AML-193 (cell line): ENCODE measurements around the gene CALHM3.

ENCODE experiments used
- DNase-seq, 2 experiments: peaks; one replicate each; lab custom pipeline; 2025; lab: John Stamatoyannopoulos, UW

CALHM3 gene

GRCh38 chr10:103450201-103450695 is 28.8 kb downstream of the CALHM3 start:
- DNase-seq, result no peak

GRCh38 chr10:103449208-103450144 is 29.6 kb downstream of the CALHM3 start:
- no peak for DNase-seq

DNA sequence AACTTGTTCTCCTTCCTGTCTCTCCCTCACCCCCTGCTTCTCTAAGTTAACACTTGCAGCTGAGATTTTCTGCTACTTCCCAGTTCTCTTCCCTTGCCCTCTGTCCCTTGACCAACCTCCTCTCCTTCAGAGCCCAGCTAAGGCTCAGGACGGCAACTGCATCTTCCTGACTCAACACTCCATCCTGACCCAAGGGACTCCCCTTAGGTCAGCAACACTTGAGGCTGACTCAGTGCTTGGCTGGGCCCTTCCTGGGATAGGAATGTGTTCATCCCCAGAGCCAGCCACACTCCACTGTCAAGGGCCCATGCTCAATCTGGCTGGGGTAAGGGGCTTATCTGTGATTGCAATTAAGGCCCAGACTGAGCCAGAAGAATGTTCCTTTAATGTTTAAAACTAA is 30.3 kb downstream of the CALHM3 start:
- DNase-seq, result no peak

GRCh38 chr10:103447187-103447586 is 31.9 kb downstream of the CALHM3 start:
- DNase-seq, result no peak

- no peak for DNase-seq
These were observed 33.1 kb downstream of the CALHM3 start for GRCh38 chr10:103445767-103446567.

GRCh38 chr10:103445366-103445765 is 33.7 kb downstream of the CALHM3 start:
- no peak for DNase-seq

DNA sequence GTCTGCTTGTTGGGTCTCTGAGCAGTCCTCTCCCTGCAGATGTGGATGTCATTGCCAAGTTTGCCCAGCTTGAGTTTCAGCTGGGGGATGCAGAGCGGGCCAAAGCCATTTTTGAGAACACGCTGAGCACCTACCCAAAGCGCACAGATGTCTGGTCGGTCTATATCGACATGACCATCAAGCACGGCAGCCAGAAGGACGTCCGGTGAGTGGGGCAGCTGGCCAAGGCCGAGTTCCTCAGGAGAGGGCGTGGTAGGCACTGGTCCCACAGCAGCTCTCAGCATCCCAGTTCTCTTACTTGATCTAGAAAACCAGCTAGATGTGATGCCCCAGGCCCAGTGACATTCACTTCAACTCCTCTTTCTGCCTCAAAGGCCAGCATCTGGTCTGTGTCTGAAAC is 34.6 kb downstream of the CALHM3 start:
- DNase-seq, result no peak

DNA sequence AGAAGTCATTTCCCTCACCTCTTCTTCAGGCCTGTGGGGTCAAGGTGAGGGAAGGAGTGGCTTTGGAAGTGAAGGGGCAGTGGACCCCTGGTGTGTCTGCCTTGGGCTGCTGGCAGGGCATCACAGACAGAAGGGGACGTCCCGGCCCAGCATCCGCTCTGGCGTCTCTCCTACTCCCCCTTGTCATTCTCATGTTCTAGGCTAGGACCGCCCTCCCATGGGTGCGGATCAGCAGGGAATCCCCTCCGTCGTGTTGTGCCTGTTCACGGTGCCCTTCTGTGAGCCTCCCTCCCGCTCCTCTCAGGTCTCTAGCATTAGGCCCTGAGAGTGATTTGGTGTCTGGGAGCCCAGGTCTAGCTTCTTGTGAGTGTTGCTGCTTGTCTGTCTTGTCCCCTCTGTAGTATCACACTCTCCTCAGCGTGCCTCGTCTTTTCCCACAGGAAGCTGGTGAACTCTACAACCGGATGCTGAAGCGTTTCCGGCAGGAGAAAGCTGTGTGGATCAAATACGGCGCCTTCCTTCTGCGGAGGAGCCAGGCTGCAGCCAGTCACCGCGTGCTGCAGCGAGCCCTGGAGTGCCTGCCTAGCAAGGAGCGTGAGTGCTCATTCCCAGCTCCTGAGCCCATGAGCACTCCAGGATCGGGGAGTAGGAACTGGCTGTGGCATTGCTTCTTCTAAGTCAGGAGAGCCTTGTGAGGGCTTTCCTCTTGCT is 35.4 kb downstream of the CALHM3 start:
- DNase-seq, result no peak

DNA sequence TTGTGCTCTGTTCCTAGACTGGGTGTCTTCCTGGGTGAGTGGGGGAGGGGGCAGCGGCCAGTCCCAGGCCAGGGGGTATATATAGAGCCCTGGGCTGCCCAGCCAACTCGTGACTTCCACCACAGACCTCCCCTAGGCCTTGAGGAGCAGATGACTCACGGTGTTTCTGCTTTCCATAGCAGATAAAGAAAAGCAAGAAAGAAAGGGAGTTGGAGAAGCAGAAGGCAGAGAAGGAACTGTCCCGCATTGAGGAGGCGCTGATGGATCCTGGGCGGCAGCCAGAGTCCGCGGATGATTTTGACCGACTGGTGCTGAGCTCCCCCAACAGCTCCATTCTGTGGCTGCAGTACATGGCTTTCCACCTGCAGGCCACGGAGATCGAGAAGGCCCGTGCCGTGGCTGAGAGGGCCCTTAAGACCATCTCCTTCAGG is 37.0 kb downstream of the CALHM3 start:
- no peak for DNase-seq

GRCh38 chr10:103441611-103442010 is 37.4 kb downstream of the CALHM3 start:
- no peak for DNase-seq

GRCh38 chr10:103441206-103441605 is 37.8 kb downstream of the CALHM3 start:
- no peak for DNase-seq

- DNase-seq, result no peak
These were observed 38.6 kb downstream of the CALHM3 start for GRCh38 chr10:103440416-103440815.

DNA sequence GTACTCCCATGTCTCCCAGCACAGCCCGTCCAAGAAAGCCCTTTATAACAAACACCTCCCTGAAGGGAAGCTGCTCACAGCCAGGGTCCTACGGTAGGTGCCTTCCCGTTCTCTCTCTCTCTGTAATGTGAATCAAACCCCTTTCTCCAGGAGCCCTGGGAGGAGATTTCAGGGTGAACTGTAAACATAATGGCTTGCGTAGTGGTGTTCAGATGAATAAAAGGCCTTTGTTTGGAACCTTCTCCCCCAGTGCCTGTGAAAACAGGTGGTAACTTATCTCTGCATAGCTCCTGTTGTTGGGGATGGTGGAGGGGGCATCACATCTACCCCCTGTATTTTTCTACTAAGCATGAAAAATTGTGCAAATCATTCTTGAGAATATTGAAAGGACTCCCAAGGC is 39.3 kb downstream of the CALHM3 start:
- DNase-seq, result no peak

GRCh38 chr10:103433858-103434257 is 45.2 kb downstream of the CALHM3 start:
- no peak for DNase-seq

DNA sequence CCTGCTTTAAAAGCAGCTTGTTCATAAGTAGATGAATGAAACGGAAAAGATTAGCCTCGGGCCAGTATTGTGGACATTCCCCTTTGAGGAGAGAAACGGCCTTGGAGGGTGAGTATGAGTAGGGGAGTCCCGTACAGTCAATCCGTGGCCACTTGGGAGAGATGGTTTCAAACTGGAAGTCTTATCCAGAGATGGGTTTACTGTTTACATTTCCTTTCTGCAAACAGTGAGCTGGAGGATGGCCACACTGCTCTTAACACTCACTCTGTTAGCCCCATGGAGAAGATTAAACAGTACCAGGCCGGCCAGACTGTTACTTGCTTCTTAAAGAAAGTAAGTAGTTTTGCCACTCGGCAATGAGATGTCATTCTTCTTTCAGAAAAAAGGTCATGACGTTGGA is 47.1 kb downstream of the CALHM3 start:
- DNase-seq, result no peak

DNA sequence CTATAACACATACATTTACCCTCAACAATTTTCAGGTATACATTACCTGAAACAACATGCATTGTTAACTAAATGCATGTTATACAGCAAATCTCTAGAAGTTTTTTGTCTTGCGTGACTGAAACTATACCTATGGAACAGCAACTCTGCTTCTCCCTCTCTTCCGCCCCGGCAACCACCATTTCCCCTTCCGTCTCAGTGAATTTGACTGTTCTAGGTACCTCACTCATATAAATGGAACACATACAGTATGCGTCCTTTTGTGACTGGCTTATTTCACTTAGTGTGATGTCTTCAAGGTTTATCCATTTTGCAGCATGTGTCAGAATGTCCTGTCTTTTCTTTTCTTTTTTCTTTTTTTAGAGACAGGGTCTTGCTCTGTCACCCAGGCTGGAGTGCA is 49.4 kb downstream of the CALHM3 start:
- DNase-seq, result no peak

- DNase-seq, result no peak
These were observed 49.9 kb downstream of the CALHM3 start for GRCh38 chr10:103428989-103429643.

- no peak for DNase-seq
These were observed 51.2 kb downstream of the CALHM3 start for GRCh38 chr10:103427866-103428265.

DNA sequence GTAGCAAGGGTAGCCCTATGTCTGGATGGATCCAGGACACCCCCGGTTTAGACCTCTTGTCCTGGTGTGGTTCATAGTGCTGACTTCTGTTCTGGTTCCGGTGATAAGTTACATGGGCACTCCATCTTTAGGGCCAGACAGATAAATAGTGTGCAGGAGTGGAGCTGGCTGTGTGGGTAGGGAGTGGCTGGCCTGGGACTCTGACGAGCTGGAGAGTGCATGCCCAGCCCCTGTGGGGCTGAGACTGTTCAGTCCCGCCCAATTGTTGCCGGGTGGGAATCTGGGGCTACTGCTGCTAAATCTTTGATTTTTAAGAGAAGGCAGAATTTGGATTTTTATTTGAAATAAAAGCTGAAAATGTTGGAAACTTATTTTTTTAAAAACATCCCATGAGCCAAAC is 55.3 kb downstream of the CALHM3 start:
- no peak for DNase-seq
